A549 (cell line): Measurements from ENCODE around the gene SPINK13. TPM values are rescaled to one million over a fixed set of nuclear protein-coding genes. Genes with fewer than 3 reads are reported as not detected.
A peak's percentile ranks its signal among the peaks of the same experiment; 100 is the strongest.

Experiments used
- ATAC-seq, 2 experiments: fragments of 200-7000 bp in 1 of 2; fragments of >200 bp in 1 of 2; cut with Nextera tagmentation in 1 of 2; cut with Tn5 transposase in 1 of 2; 3 replicates each; pipeline versions ENCODE4 v1.8.0 to v1.9.1; 2018 to 2020; ENCODE audit warnings: mild to moderate bottlenecking in 1 of 2, moderate library complexity in 1 of 2
- CTCF ChIA-PET: fragments of 300-600 bp; sonication (Branson Sonifier 250); formaldehyde crosslinking; extraction: SDS; loops from one replicate; lab custom pipeline; 2021; ENCODE audit warnings: antibody characterized with exemption, inconsistent platforms; lab: Yijun Ruan, JAX
- POLR2A ChIA-PET: fragments of 350-600 bp; formaldehyde crosslinking; extraction: SDS; loops from one replicate; lab custom pipeline; 2021; ENCODE audit warnings: antibody characterized with exemption, inconsistent platforms; lab: Yijun Ruan, JAX
- DNase-seq, 2 experiments: peaks; one replicate each; pipeline versions ENCODE4 v3.0.0 to v3.0.0-alpha.2; 2011 to 2016; ENCODE audit warnings: low read depth in 1 of 2, low spot score in 1 of 2
- FAIRE-seq: peaks from 2 replicates; lab custom pipeline; 2011; peaks lifted over from hg19 to GRCh38; lab: Jason Lieb, UNC
- H3K27ac ChIP-seq, 2 experiments: fragments of >200 bp; sonication (Bioruptor Twin); formaldehyde crosslinking; 3 replicates each; pipeline ENCODE4 v1.5.1; 2016 to 2017
- H3K4me1 ChIP-seq: fragments of >200 bp; sonication (Bioruptor Twin); formaldehyde crosslinking; 3 replicates; pipeline ENCODE4 v1.6.1; 2016
- H3K4me2 ChIP-seq: fragments of >200 bp; sonication (Bioruptor Twin); formaldehyde crosslinking; 3 replicates; pipeline ENCODE4 v1.6.1; 2016
- H3K4me3 ChIP-seq: fragments of >200 bp; sonication (Bioruptor Twin); formaldehyde crosslinking; 3 replicates; pipeline ENCODE4 v1.5.1; 2016
- H3K9me3 ChIP-seq: fragments of >200 bp; sonication (Bioruptor Twin); formaldehyde crosslinking; 3 replicates; pipeline ENCODE4 v1.6.1; 2016
- CBX2 ChIP-seq: fragments of 200-600 bp; sonication (generic); IDR thresholded peaks from 2 replicates; pipeline ENCODE4 v1.6.1; 2016; ENCODE audit warnings: low read depth, mild to moderate bottlenecking, borderline replicate concordance
- CBX8 ChIP-seq: fragments of 200-600 bp; sonication (generic); IDR thresholded peaks from 2 replicates; pipeline ENCODE4 v1.6.1; 2016
- CEBPB ChIP-seq, 2 experiments: fragments of >200 bp in 1 of 2; sonication (Bioruptor Twin) in 1 of 2; formaldehyde crosslinking in 1 of 2; IDR thresholded peaks; 2 replicates each; pipeline ENCODE4 v1.6.1; 2012 to 2016
- CHD2 ChIP-seq: fragments of 150-350 bp; IDR thresholded peaks from 2 replicates; pipeline ENCODE4 v1.6.1; 2014; ENCODE audit warnings: low read length; ENCODE audit not compliant: partially characterized antibody
- E2F6 ChIP-seq: IDR thresholded peaks from 2 replicates; pipeline ENCODE4 v1.6.1; 2012; ENCODE audit warnings: low read depth, borderline replicate concordance
- EHMT2 ChIP-seq: fragments of 200-600 bp; sonication (generic); IDR thresholded peaks from 2 replicates; pipeline ENCODE4 v1.6.1; 2016; ENCODE audit warnings: antibody characterized with exemption, low read depth, mild to moderate bottlenecking, moderate library complexity
- ELK1 ChIP-seq: fragments of 150-350 bp; IDR thresholded peaks from 2 replicates; pipeline ENCODE4 v1.6.1; 2014; ENCODE audit warnings: low read depth, mild to moderate bottlenecking, low read length
- EP300 ChIP-seq, 2 experiments: fragments of >200 bp; sonication (Bioruptor Twin); formaldehyde crosslinking; IDR thresholded peaks; 2 replicates in 1 of 2; 3 replicates in 1 of 2; pipeline ENCODE4 v1.6.1; 2016 to 2017
- ESRRA ChIP-seq: fragments of 150-350 bp; IDR thresholded peaks from 2 replicates; pipeline ENCODE4 v1.6.1; 2014; ENCODE audit warnings: mild to moderate bottlenecking, low read length, borderline replicate concordance
- FOSL2 ChIP-seq, 2 experiments: fragments of 450-650 bp in 1 of 2; fragments of >200 bp in 1 of 2; sonication (Bioruptor Twin) in 1 of 2; formaldehyde crosslinking; IDR thresholded peaks; 2 replicates each; pipeline versions ENCODE4 v1.5.0 to v1.6.1; 2016 to 2020; ENCODE audit warnings: mild to moderate bottlenecking in 1 of 2, moderate library complexity in 1 of 2
- HES2 ChIP-seq: fragments of >200 bp; sonication (Bioruptor Twin); formaldehyde crosslinking; IDR thresholded peaks from 2 replicates; pipeline ENCODE4 v1.6.1; 2016
- HMGXB4 ChIP-seq: fragments of 250-450 bp; sonication (Bioruptor Pico); IDR thresholded peaks from 2 replicates; pipeline ENCODE4 v1.5.0; 2021; ENCODE audit warnings: mild to moderate bottlenecking, moderate library complexity, borderline replicate concordance
- HOXA7 ChIP-seq: fragments of 250-450 bp; sonication (Bioruptor Pico); IDR thresholded peaks from 2 replicates; pipeline ENCODE4 v1.5.0; 2020; ENCODE audit warnings: mild to moderate bottlenecking, moderate library complexity
- HOXB5 ChIP-seq: fragments of 250-450 bp; sonication (Bioruptor Pico); IDR thresholded peaks from 2 replicates; pipeline ENCODE4 v1.5.0; 2020; ENCODE audit warnings: mild to moderate bottlenecking, moderate library complexity
- KDM1A ChIP-seq: fragments of 200-600 bp; sonication (generic); IDR thresholded peaks from 2 replicates; pipeline ENCODE4 v1.6.1; 2016; ENCODE audit warnings: low read depth, mild to moderate bottlenecking
- MAFK ChIP-seq: fragments of 450-650 bp; IDR thresholded peaks from 2 replicates; pipeline ENCODE4 v1.6.1; 2014; ENCODE audit not compliant: partially characterized antibody
- MAZ ChIP-seq: fragments of 150-350 bp; IDR thresholded peaks from 2 replicates; pipeline ENCODE4 v1.6.1; 2014; ENCODE audit warnings: antibody characterized with exemption, low read depth, low read length, borderline replicate concordance
- PBX3 ChIP-seq: IDR thresholded peaks from 2 replicates; pipeline ENCODE4 v1.6.1; 2012
- POLR2AphosphoS2 ChIP-seq: conservative IDR thresholded peaks from 2 replicates; pipeline ENCODE4 v1.6.1; 2012; ENCODE audit warnings: low read length, improper control_type of control experiment, inconsistent platforms
- RAD21 ChIP-seq, 2 experiments: fragments of >200 bp in 1 of 2; sonication (Bioruptor Twin) in 1 of 2; formaldehyde crosslinking in 1 of 2; IDR thresholded peaks in 1 of 2; conservative IDR thresholded peaks in 1 of 2; 2 replicates in 1 of 2; 3 replicates in 1 of 2; pipeline ENCODE4 v1.6.1; 2012 to 2018; ENCODE audit warnings: inconsistent platforms in 1 of 2
- RARB ChIP-seq: fragments of 250-450 bp; sonication (Bioruptor Pico); IDR thresholded peaks from 2 replicates; pipeline ENCODE4 v1.8.0; 2021; ENCODE audit warnings: mild to moderate bottlenecking, moderate library complexity
- RCOR1 ChIP-seq: fragments of 150-350 bp; IDR thresholded peaks from 2 replicates; pipeline ENCODE4 v1.6.1; 2014; ENCODE audit warnings: antibody characterized with exemption, low read length, low read depth
- REST ChIP-seq: fragments of 200-600 bp; sonication (generic); IDR thresholded peaks from 2 replicates; pipeline ENCODE4 v1.6.1; 2016; ENCODE audit warnings: antibody characterized with exemption, mild to moderate bottlenecking, moderate library complexity
- TFCP2L1 ChIP-seq: fragments of 250-450 bp; sonication (Bioruptor Pico); IDR thresholded peaks from 2 replicates; pipeline ENCODE4 v1.5.0; 2021; ENCODE audit warnings: mild to moderate bottlenecking
- USF2 ChIP-seq: fragments of 450-650 bp; IDR thresholded peaks from 2 replicates; pipeline ENCODE4 v1.6.1; 2014; ENCODE audit warnings: antibody characterized with exemption
- ZNF302 ChIP-seq: fragments of 250-450 bp; sonication (Bioruptor Pico); IDR thresholded peaks from 2 replicates; pipeline ENCODE4 v1.9.0; 2021; ENCODE audit warnings: inconsistent platforms, mild to moderate bottlenecking, moderate library complexity
- WGBS: methylation state at CpG from one replicate; pipeline ENCODE4 v1.1.6; 2017; ENCODE audit errors: missing lambda C conversion rate; 5-methylcytosine and 5-hydroxymethylcytosine counted together
- polyA plus RNA-seq, 4 experiments: library from polyadenylated mRNA; depleted of rRNA in 3 of 4; stranded (reverse); fragments of >200 nt; fragmentation: RNase III in 1 of 4; extraction: RNeasy Plus Mini Kit Qiagen cat#74134 plus additional on column Dnase treatment in 1 of 4; gene quantifications; 2 replicates in 3 of 4; 3 replicates in 1 of 4; pipeline ENCODE4 v1.2.3, GENCODE V29; 2011 to 2017

Gene SPINK13
- polyA plus RNA-seq, 2 of the 4 experiments (the other 2 are of a cell fraction): 0.13 TPM; not detected in 1

GRCh38 chr5:148259288-148259687 is 9.3 kb upstream of the SPINK13 start:
- Histone ChIP-seq H3K4me3 (no peak overlapping the region), H3K9me3 (no peaks in the 10 kb centered on the region), H3K4me1 (no peaks in the 10 kb centered on the region), H3K27ac (no peak overlapping the region), H3K4me2 (no peak overlapping the region)
- ATAC-seq (no peak), DNase-seq (no peak), FAIRE-seq (no peak)
- ChIA-PET POLR2A (no interaction called here), CTCF (no interaction called here)
- TF ChIP-seq CBX8: no peak
- TF ChIP-seq USF2: no peak
- TF ChIP-seq FOSL2 (IDR thresholded peaks at IDR 0.05): no peak
- no peak for TF ChIP-seq FOSL2 (CRISPR knock-in tag; IDR thresholded peaks at IDR 0.05)
- TF ChIP-seq E2F6: no peak
- no peak for TF ChIP-seq ESRRA
- no peak for TF ChIP-seq PBX3
- TF ChIP-seq REST: no peak
- TF ChIP-seq TFCP2L1 (CRISPR knock-in tag): no peak
- no peak for TF ChIP-seq RARB (CRISPR knock-in tag)
- no peak for TF ChIP-seq HOXA7 (CRISPR knock-in tag)
- 18% methylated on average over 2 of the region's 2 CpGs for WGBS

- no peak for DNase-seq
- H3K9me3 ChIP-seq: no peaks in the 10 kb centered on the region
- no peak overlapping the region for H3K4me3 ChIP-seq
- TF ChIP-seq HES2 (no peak), RCOR1 (no peak), MAFK (peak; percentile 42), CBX2 (no peak), MAZ (no peak), HOXB5 (CRISPR knock-in tag) (no peak), RARB (CRISPR knock-in tag) (no peak), CHD2 (no peak)
- CTCF ChIA-PET: no interaction called here
- FAIRE-seq: no peak
- no peak for ATAC-seq
- POLR2A ChIA-PET: no interaction called here
- H3K27ac ChIP-seq: no peak overlapping the region
- no peak overlapping the region for H3K4me2 ChIP-seq
- H3K4me1 ChIP-seq: no peaks in the 10 kb centered on the region
These were observed 7.4 kb upstream of the SPINK13 start for GRCh38 chr5:148261221-148261620.

GRCh38 chr5:148267962-148268361 is 632 bp upstream of the SPINK13 start:
- Histone ChIP-seq H3K4me3 (no peak overlapping the region), H3K4me2 (no peak overlapping the region), H3K9me3 (no peaks in the 10 kb centered on the region), H3K27ac (no peak overlapping the region), H3K4me1 (no peaks in the 10 kb centered on the region)
- FAIRE-seq: no peak
- ATAC-seq: no peak
- no peak for DNase-seq
- CTCF ChIA-PET: no interaction called here
- POLR2A ChIA-PET: no interaction called here
- 0% methylated on average over 3 of the region's 3 CpGs for WGBS
- TF ChIP-seq EP300 (IDR thresholded peaks at IDR 0.05) (no peak), EHMT2 (no peak), ELK1 (no peak), POLR2AphosphoS2 (no peak), KDM1A (no peak), ZNF302 (CRISPR knock-in tag) (no peak), ESRRA (no peak), RAD21 (conservative IDR thresholded peaks at IDR 0.05 in 1 of 2, IDR thresholded peaks at IDR 0.05 in 1 of 2) (no peak), HMGXB4 (CRISPR knock-in tag) (no peak), CEBPB (IDR thresholded peaks at IDR 0.05) (no peak)
